CD4-positive, alpha-beta T cell treated with Interleukin-4 for 1 hour (primary cell): ENCODE results near the gene SHROOM1.

Experiments used
- DNase-seq, 2 donors: peaks; one replicate each; pipeline ENCODE4 v3.0.0-alpha.2; 2020 to 2022

The SHROOM1 gene

GRCh38 chr5:132853323-132853722 lies 22.9 kb upstream of the SHROOM1 start:
- DNase-seq = no peak

GRCh38 chr5:132850066-132850465 lies 19.6 kb upstream of the SHROOM1 start:
- DNase-seq = no peak

GRCh38 chr5:132849347-132849746 lies 18.9 kb upstream of the SHROOM1 start:
- no peak for DNase-seq

- no peak for DNase-seq
Observed at GRCh38 chr5:132848270-132848669, 17.8 kb upstream of the SHROOM1 start.

- DNase-seq = peak in 1 of 2 donors; percentile 21
Observed at GRCh38 chr5:132841305-132841704, 10.9 kb upstream of the SHROOM1 start.

- DNase-seq = no peak
Observed at GRCh38 chr5:132840896-132841295, 10.4 kb upstream of the SHROOM1 start.

- no peak for DNase-seq
Observed at GRCh38 chr5:132840313-132840712, 9.9 kb upstream of the SHROOM1 start.

GRCh38 chr5:132839426-132840301 lies 9.2 kb upstream of the SHROOM1 start:
- no peak for DNase-seq

- DNase-seq = no peak
Observed at GRCh38 chr5:132838516-132839282, 8.3 kb upstream of the SHROOM1 start.

- DNase-seq = no peak
Observed at GRCh38 chr5:132837868-132838267, 7.4 kb upstream of the SHROOM1 start.

GRCh38 chr5:132836852-132837251 lies 6.4 kb upstream of the SHROOM1 start:
- no peak for DNase-seq

GRCh38 chr5:132834057-132834456 lies 3.6 kb upstream of the SHROOM1 start:
- DNase-seq = no peak

GRCh38 chr5:132832612-132833011 lies 2.2 kb upstream of the SHROOM1 start:
- DNase-seq = no peak

GRCh38 chr5:132831095-132831860 lies 831 bp upstream of the SHROOM1 start:
- no peak for DNase-seq

- DNase-seq = peak; percentile 68 to 69
Observed at GRCh38 chr5:132829742-132830435, 558 bp downstream of the SHROOM1 start.

- DNase-seq = no peak
Observed at GRCh38 chr5:132828846-132829494, 1.5 kb downstream of the SHROOM1 start.

GRCh38 chr5:132827943-132828673 lies 2.3 kb downstream of the SHROOM1 start:
- no peak for DNase-seq

GRCh38 chr5:132826424-132827082 lies 3.9 kb downstream of the SHROOM1 start:
- no peak for DNase-seq

- DNase-seq = no peak
Observed at GRCh38 chr5:132825834-132826391, 4.5 kb downstream of the SHROOM1 start.
